ENCODE results near the gene TBC1D22B.
A peak's percentile ranks its signal among the peaks of the same experiment; 100 is the strongest.

Gene TBC1D22B

DNA sequence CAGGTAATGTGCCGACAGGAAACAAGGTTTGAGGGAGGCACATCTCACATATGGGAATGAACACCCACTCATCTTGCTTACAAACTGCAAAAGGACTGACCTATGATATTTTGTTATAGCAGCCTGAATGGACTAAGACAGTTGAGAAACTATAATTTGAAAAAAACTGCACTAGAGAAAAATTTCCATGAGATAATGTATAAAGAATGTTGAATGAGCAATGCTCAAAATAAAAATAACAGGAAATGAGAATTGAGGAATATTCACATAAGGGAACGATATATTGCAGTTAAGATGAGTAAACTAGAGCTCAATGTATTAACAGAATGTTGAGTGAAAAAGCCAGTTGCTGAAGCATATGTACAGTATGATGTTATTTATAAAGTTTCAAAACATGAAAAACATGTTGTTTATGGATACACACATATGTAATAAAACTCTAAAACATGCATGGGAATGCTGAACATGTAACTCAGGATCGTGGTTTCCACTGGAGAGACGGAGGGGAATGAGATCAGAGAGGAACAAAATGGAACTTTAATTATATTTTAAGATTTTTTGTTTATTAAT lies 6.3 kb upstream of the TBC1D22B start:
- Histone ChIP-seq H3K4me3 (ENCODE audit: low read depth, low read length) (no peak overlapping the region), H3K36me3 (ENCODE audit: control insufficient read depth in 2 of 2, insufficient read depth in 1 of 2, low read length in 2 of 2) (no peaks in the 10 kb centered on the region), H3K27ac (ENCODE audit: extremely low read depth, low read depth, low read length) (no peak overlapping the region), H3K4me1 (ENCODE audit: control insufficient read depth, insufficient read depth, low read length) (no peaks in the 10 kb centered on the region), H3K9me3 (ENCODE audit: control insufficient read depth, insufficient read depth, low read depth, low read length) (no peaks in the 10 kb centered on the region)
- TF ChIP-seq, protein P1, sequence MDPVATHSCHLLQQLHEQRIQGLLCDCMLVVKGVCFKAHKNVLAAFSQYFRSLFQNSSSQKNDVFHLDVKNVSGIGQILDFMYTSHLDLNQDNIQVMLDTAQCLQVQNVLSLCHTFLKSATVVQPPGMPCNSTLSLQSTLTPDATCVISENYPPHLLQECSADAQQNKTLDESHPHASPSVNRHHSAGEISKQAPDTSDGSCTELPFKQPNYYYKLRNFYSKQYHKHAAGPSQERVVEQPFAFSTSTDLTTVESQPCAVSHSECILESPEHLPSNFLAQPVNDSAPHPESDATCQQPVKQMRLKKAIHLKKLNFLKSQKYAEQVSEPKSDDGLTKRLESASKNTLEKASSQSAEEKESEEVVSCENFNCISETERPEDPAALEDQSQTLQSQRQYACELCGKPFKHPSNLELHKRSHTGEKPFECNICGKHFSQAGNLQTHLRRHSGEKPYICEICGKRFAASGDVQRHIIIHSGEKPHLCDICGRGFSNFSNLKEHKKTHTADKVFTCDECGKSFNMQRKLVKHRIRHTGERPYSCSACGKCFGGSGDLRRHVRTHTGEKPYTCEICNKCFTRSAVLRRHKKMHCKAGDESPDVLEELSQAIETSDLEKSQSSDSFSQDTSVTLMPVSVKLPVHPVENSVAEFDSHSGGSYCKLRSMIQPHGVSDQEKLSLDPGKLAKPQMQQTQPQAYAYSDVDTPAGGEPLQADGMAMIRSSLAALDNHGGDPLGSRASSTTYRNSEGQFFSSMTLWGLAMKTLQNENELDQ (tag by site-specific recombination; IDR thresholded peaks at IDR 0.05; ENCODE audit: low read depth): no peak
- no peak for TF ChIP-seq KLF16 (tag by site-specific recombination; IDR thresholded peaks at IDR 0.05)
- no peak for TF ChIP-seq SP3 (tag by site-specific recombination; IDR thresholded peaks at IDR 0.05)
- TF ChIP-seq ZNF76 (tag by site-specific recombination; IDR thresholded peaks at IDR 0.05; ENCODE audit: borderline replicate concordance, low read depth): no peak
- no peak for TF ChIP-seq ZNF404 (tag by site-specific recombination; IDR thresholded peaks at IDR 0.05)
- TF ChIP-seq ZNF624 (tag by site-specific recombination; IDR thresholded peaks at IDR 0.05): no peak
- no peak for TF ChIP-seq SALL2 (tag by site-specific recombination; IDR thresholded peaks at IDR 0.05; ENCODE audit: borderline replicate concordance)
- TF ChIP-seq ZNF157 (tag by site-specific recombination; IDR thresholded peaks at IDR 0.05): no peak
- TF ChIP-seq, protein P2, sequence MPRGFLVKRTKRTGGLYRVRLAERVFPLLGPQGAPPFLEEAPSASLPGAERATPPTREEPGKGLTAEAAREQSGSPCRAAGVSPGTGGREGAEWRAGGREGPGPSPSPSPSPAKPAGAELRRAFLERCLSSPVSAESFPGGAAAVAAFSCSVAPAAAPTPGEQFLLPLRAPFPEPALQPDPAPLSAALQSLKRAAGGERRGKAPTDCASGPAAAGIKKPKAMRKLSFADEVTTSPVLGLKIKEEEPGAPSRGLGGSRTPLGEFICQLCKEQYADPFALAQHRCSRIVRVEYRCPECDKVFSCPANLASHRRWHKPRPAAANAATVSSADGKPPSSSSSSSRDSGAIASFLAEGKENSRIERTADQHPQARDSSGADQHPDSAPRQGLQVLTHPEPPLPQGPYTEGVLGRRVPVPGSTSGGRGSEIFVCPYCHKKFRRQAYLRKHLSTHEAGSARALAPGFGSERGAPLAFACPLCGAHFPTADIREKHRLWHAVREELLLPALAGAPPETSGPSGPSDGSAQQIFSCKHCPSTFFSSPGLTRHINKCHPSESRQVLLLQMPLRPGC (tag by site-specific recombination; IDR thresholded peaks at IDR 0.05): no peak
- TF ChIP-seq ZFP41 (tag by site-specific recombination; IDR thresholded peaks at IDR 0.05; ENCODE audit: borderline replicate concordance): no peak
- no peak for TF ChIP-seq IKZF3 (tag by site-specific recombination; IDR thresholded peaks at IDR 0.05)
- TF ChIP-seq ZNF214 (tag by site-specific recombination; IDR thresholded peaks at IDR 0.05; ENCODE audit: borderline replicate concordance): no peak
- TF ChIP-seq, protein P3, sequence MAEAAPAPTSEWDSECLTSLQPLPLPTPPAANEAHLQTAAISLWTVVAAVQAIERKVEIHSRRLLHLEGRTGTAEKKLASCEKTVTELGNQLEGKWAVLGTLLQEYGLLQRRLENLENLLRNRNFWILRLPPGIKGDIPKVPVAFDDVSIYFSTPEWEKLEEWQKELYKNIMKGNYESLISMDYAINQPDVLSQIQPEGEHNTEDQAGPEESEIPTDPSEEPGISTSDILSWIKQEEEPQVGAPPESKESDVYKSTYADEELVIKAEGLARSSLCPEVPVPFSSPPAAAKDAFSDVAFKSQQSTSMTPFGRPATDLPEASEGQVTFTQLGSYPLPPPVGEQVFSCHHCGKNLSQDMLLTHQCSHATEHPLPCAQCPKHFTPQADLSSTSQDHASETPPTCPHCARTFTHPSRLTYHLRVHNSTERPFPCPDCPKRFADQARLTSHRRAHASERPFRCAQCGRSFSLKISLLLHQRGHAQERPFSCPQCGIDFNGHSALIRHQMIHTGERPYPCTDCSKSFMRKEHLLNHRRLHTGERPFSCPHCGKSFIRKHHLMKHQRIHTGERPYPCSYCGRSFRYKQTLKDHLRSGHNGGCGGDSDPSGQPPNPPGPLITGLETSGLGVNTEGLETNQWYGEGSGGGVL (tag by site-specific recombination; IDR thresholded peaks at IDR 0.05): no peak
- POLR2A ChIA-PET: no interaction called here
- CTCF ChIA-PET: interaction anchor here (0.9 to 1.0 kb wide), 2 partner anchors 10 to 28 kb away, joined by 4 to 6 read pairs; no protein-coding TSS in a partner anchor

DNA sequence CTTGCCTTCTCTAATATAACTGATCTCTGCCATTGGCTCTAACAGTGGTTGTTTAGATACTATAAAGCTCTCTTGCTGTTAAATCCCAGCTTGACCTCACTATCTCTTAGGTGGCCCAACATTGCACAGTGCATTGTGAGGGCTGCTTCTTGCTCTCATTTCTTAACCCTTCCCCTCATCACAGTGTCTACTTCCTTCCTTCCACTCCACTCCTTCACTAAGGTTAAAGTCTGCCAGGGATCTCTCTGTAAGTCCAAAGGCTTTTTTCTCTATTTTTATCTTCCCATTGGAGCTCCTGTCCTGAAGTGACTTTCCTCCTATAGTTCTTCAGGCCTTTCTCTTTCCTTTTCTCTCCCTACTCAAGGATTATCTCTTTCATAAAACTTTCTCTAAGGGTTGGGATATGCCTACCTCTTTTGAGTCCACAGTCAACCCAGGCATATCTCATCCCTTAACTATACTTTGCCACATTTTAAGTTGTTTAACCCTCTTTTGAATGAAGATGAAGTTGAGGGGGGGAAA lies 4.0 kb upstream of the TBC1D22B start:
- Histone ChIP-seq H3K4me3 (ENCODE audit: low read depth, low read length) (no peak overlapping the region), H3K36me3 (ENCODE audit: control insufficient read depth in 2 of 2, insufficient read depth in 1 of 2, low read length in 2 of 2) (no peaks in the 10 kb centered on the region), H3K4me1 (ENCODE audit: control insufficient read depth, insufficient read depth, low read length) (0 out of 2 replicates have a peak, but pooled peaks cover under 1% of the 10 kb centered on the region), H3K9me3 (ENCODE audit: control insufficient read depth, insufficient read depth, low read depth, low read length) (no peaks in the 10 kb centered on the region), H3K27ac (ENCODE audit: extremely low read depth, low read depth, low read length) (no peak overlapping the region)
- POLR2A ChIA-PET: interaction anchor here (1.3 kb wide), 1 partner anchor 11 kb away, joined by 3 read pairs; no protein-coding TSS in a partner anchor
- CTCF ChIA-PET: interaction anchor here (1.4 to 1.5 kb wide), 2 partner anchors 43 to 235 kb away, joined by 3 to 4 read pairs; no protein-coding TSS in a partner anchor
- peak; percentile 92 for TF ChIP-seq PRDM1 (tag by site-specific recombination; IDR thresholded peaks at IDR 0.05)
- 0 out of 2 replicates have a peak, but pooled peaks have one; percentile 16 for TF ChIP-seq ZNF366 (tag by site-specific recombination; conservative IDR thresholded peaks at IDR 0.05)
- no peak for TF ChIP-seq ZNF510 (tag by site-specific recombination; IDR thresholded peaks at IDR 0.05; ENCODE audit: insufficient replicate concordance)
- peak; percentile 44; the same call in 1 of the 2 replicates for TF ChIP-seq ZIC2 (tag by site-specific recombination; IDR thresholded peaks at IDR 0.05)

All from HEK293 (cell line).